ENCODE results near the gene GGNBP2. TPM values are rescaled to one million over a fixed set of nuclear protein-coding genes. Genes with fewer than 3 reads are reported as not detected.

Gene GGNBP2
- total RNA-seq, 4 donors from 2014 or later = 24.6 to 93.0 (median 51.9) TPM

GRCh38 chr17:36608280-36608679, 63.6 kb downstream of the GGNBP2 start:
- no peaks in the 10 kb centered on the region for H3K4me1 ChIP-seq
- H3K27me3 ChIP-seq = no peaks in the 10 kb centered on the region
- no peak for TF ChIP-seq POLR2A (IDR thresholded peaks at IDR 0.05)
- no peak for TF ChIP-seq CTCF (IDR thresholded peaks at IDR 0.05)
- intact Hi-C loops (cut with DNase I; ENCODE audit: low total_unique reads) = loop anchor here (10.0 kb wide), 1 partner anchor 437 kb away; no protein-coding TSS in a partner anchor
- H3K9me3 ChIP-seq = no peaks in the 10 kb centered on the region
- no peaks in the 10 kb centered on the region for H3K36me3 ChIP-seq
- no peak for DNase-seq
- H3K4me3 ChIP-seq = no peak overlapping the region
- no peak overlapping the region for H3K27ac ChIP-seq

GRCh38 chr17:36608794-36609497, 64.2 kb downstream of the GGNBP2 start:
- Histone ChIP-seq H3K36me3 (no peaks in the 10 kb centered on the region), H3K9me3 (no peaks in the 10 kb centered on the region), H3K27ac (no peak overlapping the region), H3K4me1 (no peaks in the 10 kb centered on the region), H3K4me3 (no peak overlapping the region), H3K27me3 (no peaks in the 10 kb centered on the region)
- intact Hi-C loops (cut with DNase I; ENCODE audit: low total_unique reads) = loop anchor here (10.0 kb wide), 1 partner anchor 436 kb away; no protein-coding TSS in a partner anchor
- TF ChIP-seq CTCF (IDR thresholded peaks at IDR 0.05) (peak; percentile 26 to 46 (median 29)), POLR2A (IDR thresholded peaks at IDR 0.05) (no peak)
- peak; percentile 32 to 45 for DNase-seq

- H3K27ac ChIP-seq = no peak overlapping the region
- H3K9me3 ChIP-seq = no peaks in the 10 kb centered on the region
- DNase-seq = no peak
- no peak overlapping the region for H3K4me3 ChIP-seq
- H3K27me3 ChIP-seq = no peaks in the 10 kb centered on the region
- TF ChIP-seq CTCF (IDR thresholded peaks at IDR 0.05) = no peak
- no peak for TF ChIP-seq POLR2A (IDR thresholded peaks at IDR 0.05)
- intact Hi-C loops (cut with DNase I; ENCODE audit: low total_unique reads) = loop anchor here (10.0 kb wide), 1 partner anchor 435 kb away; no protein-coding TSS in a partner anchor
- no peaks in the 10 kb centered on the region for H3K36me3 ChIP-seq
- no peaks in the 10 kb centered on the region for H3K4me1 ChIP-seq
Measured at GRCh38 chr17:36609498-36609862, 64.8 kb downstream of the GGNBP2 start.

GRCh38 chr17:36610474-36610873, 65.8 kb downstream of the GGNBP2 start:
- intact Hi-C loops (cut with DNase I; ENCODE audit: low total_unique reads) = no loop called here
- Histone ChIP-seq H3K36me3 (no peaks in the 10 kb centered on the region), H3K4me1 (no peaks in the 10 kb centered on the region), H3K4me3 (no peak overlapping the region), H3K27me3 (no peaks in the 10 kb centered on the region), H3K9me3 (no peaks in the 10 kb centered on the region), H3K27ac (no peak overlapping the region)
- no peak for TF ChIP-seq POLR2A (IDR thresholded peaks at IDR 0.05)
- no peak for TF ChIP-seq CTCF (IDR thresholded peaks at IDR 0.05)
- no peak for DNase-seq

- H3K4me1 ChIP-seq = no peaks in the 10 kb centered on the region
- no peaks in the 10 kb centered on the region for H3K36me3 ChIP-seq
- H3K9me3 ChIP-seq = no peaks in the 10 kb centered on the region
- TF ChIP-seq POLR2A (IDR thresholded peaks at IDR 0.05) = no peak
- no peak for TF ChIP-seq CTCF (IDR thresholded peaks at IDR 0.05)
- no peaks in the 10 kb centered on the region for H3K27me3 ChIP-seq
- no peak overlapping the region for H3K4me3 ChIP-seq
- DNase-seq = no peak
- intact Hi-C loops (cut with DNase I; ENCODE audit: low total_unique reads) = no loop called here
- H3K27ac ChIP-seq = no peak overlapping the region
Measured at GRCh38 chr17:36611345-36612072, 66.8 kb downstream of the GGNBP2 start.

Data from uterus (tissue), 4 donors.